Left ventricle myocardium inferior (tissue), 1 donor: Measurements from ENCODE around the gene ULBP2. TPM values are rescaled to one million over a fixed set of nuclear protein-coding genes. Genes with fewer than 3 reads are reported as not detected.
"Not testable (repeated sequence)": the region's sequence is repeated elsewhere in the genome, so short reads cannot be mapped to it uniquely, and the experiment has no call there.

Experiments
- DNase-seq: peaks from one replicate; pipeline ENCODE4 v3.0.0-alpha.2; 2020
- H3K27ac ChIP-seq: fragments of 200-600 bp; replicated peaks from 2 replicates; pipeline ENCODE4 v1.8.0; 2021
- H3K27me3 ChIP-seq: fragments of 200-600 bp; 2 replicates; pipeline ENCODE4 v1.8.0; 2021; ENCODE audit warnings: low read depth
- H3K36me3 ChIP-seq: fragments of 200-600 bp; 2 replicates; pipeline ENCODE4 v1.8.0; 2021
- H3K4me1 ChIP-seq: fragments of 200-600 bp; 2 replicates; pipeline ENCODE4 v1.8.0; 2021
- H3K4me3 ChIP-seq: fragments of 200-600 bp; 2 replicates; pipeline ENCODE4 v1.8.0; 2021; ENCODE audit warnings: mild to moderate bottlenecking, moderate library complexity
- H3K9me3 ChIP-seq: fragments of 200-600 bp; replicated peaks from 2 replicates; pipeline ENCODE4 v1.8.0; 2021
- intact Hi-C: fragments of 100-400 bp; cut with micrococcal nuclease; formaldehyde crosslinking; loops from one replicate; pipeline ENCODE4 v1.11.0; 2022
- total RNA-seq: library from RNA; stranded (reverse); fragmentation: NEBNext Ultra II Directional; extraction: Animal tissue kit (Norgen Biotek cat#: 25700); gene quantifications from one replicate; pipeline ENCODE4 v1.2.1, GENCODE V29; 2021
- TF ChIP-seq, protein P1 (sequence below): fragments of 200-600 bp; IDR thresholded peaks from 2 replicates; pipeline ENCODE4 v1.8.0; 2021; ENCODE audit warnings: antibody characterized with exemption, mild to moderate bottlenecking, borderline replicate concordance
- donor health status: DM: no; HTN: yes; CAD: no; lungs with severe emphysema.

ULBP2 gene
- total RNA-seq, 1 donor from 2014 or later: 0.93 TPM

DNA sequence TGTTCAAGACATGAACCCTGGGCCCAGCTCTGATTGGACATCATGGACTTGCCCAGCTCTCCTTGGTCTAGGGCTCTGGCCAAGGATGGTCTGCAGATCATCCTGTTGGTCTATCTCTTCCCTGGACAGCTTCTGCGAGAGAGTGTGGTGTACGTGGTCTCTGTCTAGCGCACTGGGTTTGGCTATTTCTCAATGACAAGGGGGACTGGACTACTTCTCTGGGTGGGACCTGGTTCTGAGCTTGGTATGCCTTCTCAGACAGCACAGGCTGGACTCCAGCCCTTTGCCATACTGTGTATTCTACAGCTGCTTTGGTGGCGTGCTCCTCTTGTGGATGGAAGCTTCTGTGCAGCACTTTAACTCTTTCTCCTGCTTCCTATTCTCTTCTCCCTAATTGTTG lies 35.4 kb upstream of the ULBP2 start:
- intact Hi-C loops: no loop called here
- TF ChIP-seq, protein P1, sequence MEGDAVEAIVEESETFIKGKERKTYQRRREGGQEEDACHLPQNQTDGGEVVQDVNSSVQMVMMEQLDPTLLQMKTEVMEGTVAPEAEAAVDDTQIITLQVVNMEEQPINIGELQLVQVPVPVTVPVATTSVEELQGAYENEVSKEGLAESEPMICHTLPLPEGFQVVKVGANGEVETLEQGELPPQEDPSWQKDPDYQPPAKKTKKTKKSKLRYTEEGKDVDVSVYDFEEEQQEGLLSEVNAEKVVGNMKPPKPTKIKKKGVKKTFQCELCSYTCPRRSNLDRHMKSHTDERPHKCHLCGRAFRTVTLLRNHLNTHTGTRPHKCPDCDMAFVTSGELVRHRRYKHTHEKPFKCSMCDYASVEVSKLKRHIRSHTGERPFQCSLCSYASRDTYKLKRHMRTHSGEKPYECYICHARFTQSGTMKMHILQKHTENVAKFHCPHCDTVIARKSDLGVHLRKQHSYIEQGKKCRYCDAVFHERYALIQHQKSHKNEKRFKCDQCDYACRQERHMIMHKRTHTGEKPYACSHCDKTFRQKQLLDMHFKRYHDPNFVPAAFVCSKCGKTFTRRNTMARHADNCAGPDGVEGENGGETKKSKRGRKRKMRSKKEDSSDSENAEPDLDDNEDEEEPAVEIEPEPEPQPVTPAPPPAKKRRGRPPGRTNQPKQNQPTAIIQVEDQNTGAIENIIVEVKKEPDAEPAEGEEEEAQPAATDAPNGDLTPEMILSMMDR: no peak
- no peaks in the 10 kb centered on the region for H3K36me3 ChIP-seq
- no peak overlapping the region for H3K4me3 ChIP-seq
- peaks cover 12% of the 10 kb centered on the region for H3K9me3 ChIP-seq
- no peak for DNase-seq
- H3K4me1 ChIP-seq: peaks cover 13% of the 10 kb centered on the region
- no peaks in the 10 kb centered on the region for H3K27me3 ChIP-seq
- H3K27ac ChIP-seq: no peak overlapping the region

DNA sequence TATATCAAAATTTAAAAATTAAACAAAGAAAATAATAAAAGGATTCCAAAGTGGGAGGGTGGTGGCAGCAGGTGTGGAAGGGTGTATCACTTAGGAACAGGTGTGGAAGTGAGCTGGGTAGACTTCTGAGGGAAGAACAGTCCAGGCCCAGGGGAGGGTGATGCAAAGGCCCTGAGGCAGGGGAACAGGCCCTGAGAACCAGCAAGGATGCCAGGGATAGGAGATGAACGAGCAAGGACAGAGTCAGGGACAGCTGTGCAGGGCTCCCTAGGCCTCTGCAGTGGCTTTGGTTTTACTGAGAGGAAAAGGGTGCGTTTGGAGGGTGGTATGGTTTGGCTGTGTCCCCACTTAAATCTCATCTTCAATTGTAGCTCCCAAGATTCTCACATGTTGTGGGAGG lies 34.5 kb upstream of the ULBP2 start:
- Histone ChIP-seq H3K4me1 (peaks cover 13% of the 10 kb centered on the region), H3K9me3 (peaks cover 12% of the 10 kb centered on the region), H3K27me3 (no peaks in the 10 kb centered on the region), H3K4me3 (no peak overlapping the region), H3K27ac (no peak overlapping the region), H3K36me3 (no peaks in the 10 kb centered on the region)
- intact Hi-C loops: no loop called here
- TF ChIP-seq, protein P1: no peak
- DNase-seq: no peak

DNA sequence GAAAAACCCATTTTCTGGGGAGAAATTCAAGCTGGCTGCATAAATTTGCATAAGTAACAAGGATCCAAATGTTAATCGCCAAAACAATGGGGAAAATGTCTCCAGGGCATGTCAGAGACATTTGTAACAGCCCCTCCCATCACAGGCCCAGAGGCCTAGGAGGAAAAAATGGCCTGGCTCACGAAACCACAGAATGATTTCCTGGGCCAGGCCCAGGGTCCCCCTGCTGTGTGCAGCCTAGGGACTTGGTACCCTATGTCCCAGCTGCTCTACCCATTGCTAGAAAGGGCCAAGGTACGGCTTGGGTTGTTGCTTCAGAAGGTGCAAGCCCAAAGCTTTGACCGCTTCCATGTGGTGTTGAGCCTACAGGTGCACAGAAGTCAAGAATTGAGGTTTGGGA lies 33.3 kb upstream of the ULBP2 start:
- H3K36me3 ChIP-seq, H3K4me3 ChIP-seq, H3K27ac ChIP-seq, H3K27me3 ChIP-seq, DNase-seq, intact Hi-C loops: not testable (repeated sequence)
- peaks cover 13% of the 10 kb centered on the region for H3K4me1 ChIP-seq
- peaks cover 12% of the 10 kb centered on the region for H3K9me3 ChIP-seq

- intact Hi-C loops: no loop called here
- Histone ChIP-seq H3K27ac (no peak overlapping the region), H3K27me3 (no peaks in the 10 kb centered on the region), H3K4me1 (peaks cover 13% of the 10 kb centered on the region), H3K36me3 (no peaks in the 10 kb centered on the region), H3K9me3 (peaks cover 12% of the 10 kb centered on the region), H3K4me3 (no peak overlapping the region)
- no peak for DNase-seq
- TF ChIP-seq, protein P1: no peak
Observed at GRCh38 chr6:149909701-149910470, 31.9 kb upstream of the ULBP2 start.

DNA sequence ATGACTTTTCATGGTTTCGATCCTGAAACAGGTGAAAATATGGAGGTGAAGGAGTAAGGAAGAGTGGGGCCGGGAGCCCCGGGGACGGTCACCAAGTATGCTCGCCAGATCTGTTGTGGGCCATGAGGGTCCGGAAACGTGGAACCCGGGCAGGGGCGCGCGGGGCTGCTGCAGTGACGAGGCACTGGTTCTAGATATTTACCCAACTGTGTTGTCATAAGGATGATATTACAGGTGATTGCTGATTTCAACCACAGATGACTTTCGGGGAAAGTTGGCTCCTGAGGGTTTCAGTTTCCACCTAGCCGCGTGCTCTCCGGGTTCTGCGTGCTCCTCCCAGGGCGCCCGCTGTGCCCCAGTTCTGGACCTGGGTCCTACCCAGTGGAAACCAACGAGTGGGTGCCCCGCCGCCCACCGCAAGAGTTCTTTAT lies 31.1 kb upstream of the ULBP2 start:
- DNase-seq: no peak
- H3K9me3 ChIP-seq: peaks cover 12% of the 10 kb centered on the region
- no peaks in the 10 kb centered on the region for H3K36me3 ChIP-seq
- no peak overlapping the region for H3K4me3 ChIP-seq
- H3K4me1 ChIP-seq: peaks cover 6% of the 10 kb centered on the region
- H3K27ac ChIP-seq: no peak overlapping the region
- no peaks in the 10 kb centered on the region for H3K27me3 ChIP-seq
- TF ChIP-seq, protein P1: no peak
- intact Hi-C loops: no loop called here

GRCh38 chr6:149912680-149913079 lies 29.1 kb upstream of the ULBP2 start:
- DNase-seq, H3K36me3 ChIP-seq, H3K4me1 ChIP-seq, intact Hi-C loops, H3K27ac ChIP-seq, H3K4me3 ChIP-seq, H3K27me3 ChIP-seq: not testable (repeated sequence)
- H3K9me3 ChIP-seq: peaks cover 12% of the 10 kb centered on the region
